ENCODE results near the gene PITPNC1. TPM values are rescaled to one million over a fixed set of nuclear protein-coding genes. Genes with fewer than 3 reads are reported as not detected.

PITPNC1 gene
- total RNA-seq, 1 experiment from 2014 or later: 40.1 TPM

- no peak for TF ChIP-seq CTCF (IDR thresholded peaks at IDR 0.05; ENCODE audit: unreplicated experiment)
- POLR2A ChIA-PET: interaction anchor here (0.7 kb wide), 1 partner anchor 18 kb away, joined by 4 read pairs; no protein-coding TSS in a partner anchor
- intact Hi-C loops (cut with micrococcal nuclease): no loop called here
- Mint-ChIP-seq H3K36me3 (ENCODE audit: insufficient read depth, unreplicated experiment) (no peaks in the 10 kb centered on the region), H3K9me3 (ENCODE audit: unreplicated experiment) (no peaks in the 10 kb centered on the region), H3K4me3 (ENCODE audit: unreplicated experiment) (no peak overlapping the region), H3K4me1 (ENCODE audit: insufficient read depth, unreplicated experiment) (no peaks in the 10 kb centered on the region), H3K27ac (ENCODE audit: low read depth, unreplicated experiment) (no peak overlapping the region), H3K27me3 (ENCODE audit: insufficient read depth, unreplicated experiment) (no peaks in the 10 kb centered on the region)
- CTCF ChIA-PET: no interaction called here
- no peak for DNase-seq (ENCODE audit: unreplicated experiment)
- no TSS peak for BruUV-seq (replicated peaks)
These were observed 242.5 kb downstream of the PITPNC1 start for GRCh38 chr17:67619555-67619954.

DNA sequence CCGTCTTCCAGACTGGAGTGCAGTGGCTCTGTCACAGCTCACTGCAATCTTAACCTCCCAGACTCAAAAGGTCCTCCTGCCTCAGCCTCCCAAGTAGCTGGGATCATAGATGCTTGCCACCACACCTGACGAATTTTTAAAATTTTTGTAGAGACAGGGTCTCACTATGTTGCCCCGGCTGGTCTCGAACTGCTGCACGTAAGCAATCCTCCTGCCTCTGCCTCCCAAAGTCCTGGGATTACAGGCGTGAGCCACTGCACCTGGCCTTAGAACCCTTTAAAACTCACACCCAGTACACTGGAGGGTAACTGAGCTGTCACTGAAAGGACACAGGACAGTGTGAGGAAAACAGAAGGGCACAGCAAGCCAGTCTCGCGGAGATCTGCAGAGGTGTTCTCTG is 243.0 kb downstream of the PITPNC1 start:
- CTCF ChIA-PET: no interaction called here
- H3K27me3 Mint-ChIP-seq (ENCODE audit: insufficient read depth, unreplicated experiment): no peaks in the 10 kb centered on the region
- DNase-seq (ENCODE audit: unreplicated experiment): no peak
- POLR2A ChIA-PET: interaction anchor here (0.7 kb wide), 1 partner anchor 18 kb away, joined by 4 read pairs; no protein-coding TSS in a partner anchor
- no TSS peak for BruUV-seq (replicated peaks)
- H3K4me1 Mint-ChIP-seq (ENCODE audit: insufficient read depth, unreplicated experiment): no peaks in the 10 kb centered on the region
- no peak for TF ChIP-seq CTCF (IDR thresholded peaks at IDR 0.05; ENCODE audit: unreplicated experiment)
- no peak overlapping the region for H3K4me3 Mint-ChIP-seq (ENCODE audit: unreplicated experiment)
- H3K9me3 Mint-ChIP-seq (ENCODE audit: unreplicated experiment): no peaks in the 10 kb centered on the region
- no peak overlapping the region for H3K27ac Mint-ChIP-seq (ENCODE audit: low read depth, unreplicated experiment)
- no peaks in the 10 kb centered on the region for H3K36me3 Mint-ChIP-seq (ENCODE audit: insufficient read depth, unreplicated experiment)
- intact Hi-C loops (cut with micrococcal nuclease): no loop called here

DNA sequence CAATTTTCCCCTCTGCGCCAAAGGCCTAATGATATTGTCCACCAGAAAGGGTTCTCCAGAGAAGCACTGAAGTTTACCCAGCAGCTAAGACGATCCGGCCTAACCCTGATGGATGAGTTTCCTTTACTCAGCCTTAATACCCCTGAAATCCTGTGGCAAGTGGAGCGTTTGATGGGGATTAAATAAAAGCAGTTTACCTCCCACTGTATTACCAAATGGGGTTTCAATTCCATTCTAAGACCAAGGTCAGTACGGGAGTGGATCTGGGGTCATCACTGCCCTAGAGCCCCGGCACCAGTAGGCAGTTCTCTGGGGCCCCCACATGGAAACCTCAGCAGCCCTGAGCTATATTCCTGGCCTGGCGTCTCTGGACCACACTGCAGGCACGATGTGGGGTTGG is 243.6 kb downstream of the PITPNC1 start:
- no TSS peak for BruUV-seq (replicated peaks)
- intact Hi-C loops (cut with micrococcal nuclease): no loop called here
- no peak overlapping the region for H3K4me3 Mint-ChIP-seq (ENCODE audit: unreplicated experiment)
- no peak for DNase-seq (ENCODE audit: unreplicated experiment)
- POLR2A ChIA-PET: interaction anchor here (0.7 kb wide), 1 partner anchor 17 kb away, joined by 4 read pairs; no protein-coding TSS in a partner anchor
- no peak overlapping the region for H3K27ac Mint-ChIP-seq (ENCODE audit: low read depth, unreplicated experiment)
- H3K9me3 Mint-ChIP-seq (ENCODE audit: unreplicated experiment): no peaks in the 10 kb centered on the region
- H3K27me3 Mint-ChIP-seq (ENCODE audit: insufficient read depth, unreplicated experiment): no peaks in the 10 kb centered on the region
- no peaks in the 10 kb centered on the region for H3K36me3 Mint-ChIP-seq (ENCODE audit: insufficient read depth, unreplicated experiment)
- TF ChIP-seq CTCF (IDR thresholded peaks at IDR 0.05; ENCODE audit: unreplicated experiment): no peak
- H3K4me1 Mint-ChIP-seq (ENCODE audit: insufficient read depth, unreplicated experiment): no peaks in the 10 kb centered on the region
- CTCF ChIA-PET: no interaction called here

DNA sequence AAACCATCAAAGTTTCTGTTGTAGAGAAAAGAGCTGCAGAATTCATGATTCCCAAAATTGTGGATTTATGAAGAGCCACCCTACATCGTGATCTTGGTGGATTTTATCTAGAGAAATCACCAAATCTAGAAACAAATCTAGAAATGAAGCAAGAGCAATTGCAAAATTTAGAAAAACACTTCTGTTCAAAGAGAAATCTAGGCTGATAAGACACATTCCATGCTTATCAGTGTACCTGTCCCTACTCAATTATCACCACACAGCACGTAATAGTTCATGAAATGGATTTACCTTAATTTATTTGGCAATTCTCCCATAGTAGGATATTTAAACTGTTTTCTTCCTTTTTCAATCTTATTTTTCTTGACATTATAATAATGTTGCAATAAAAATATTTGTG is 246.7 kb downstream of the PITPNC1 start:
- CTCF ChIA-PET: interaction anchor here (1.4 kb wide), 1 partner anchor 12 kb away, joined by 4 read pairs; no protein-coding TSS in a partner anchor
- no peaks in the 10 kb centered on the region for H3K9me3 Mint-ChIP-seq (ENCODE audit: unreplicated experiment)
- H3K27me3 Mint-ChIP-seq (ENCODE audit: insufficient read depth, unreplicated experiment): no peaks in the 10 kb centered on the region
- H3K4me1 Mint-ChIP-seq (ENCODE audit: insufficient read depth, unreplicated experiment): no peaks in the 10 kb centered on the region
- TF ChIP-seq CTCF (IDR thresholded peaks at IDR 0.05; ENCODE audit: unreplicated experiment): no peak
- BruUV-seq (replicated peaks): no TSS peak
- intact Hi-C loops (cut with micrococcal nuclease): no loop called here
- no peak overlapping the region for H3K4me3 Mint-ChIP-seq (ENCODE audit: unreplicated experiment)
- H3K27ac Mint-ChIP-seq (ENCODE audit: low read depth, unreplicated experiment): no peak overlapping the region
- POLR2A ChIA-PET: interaction anchor here (0.7 kb wide), 1 partner anchor 14 kb away, joined by 4 read pairs; no protein-coding TSS in a partner anchor
- no peak for DNase-seq (ENCODE audit: unreplicated experiment)
- no peaks in the 10 kb centered on the region for H3K36me3 Mint-ChIP-seq (ENCODE audit: insufficient read depth, unreplicated experiment)

All from MCF 10A (cell line).